Lung microvascular endothelial cell (primary cell): ENCODE results near the gene PPP1R12C. TPM values are rescaled to one million over a fixed set of nuclear protein-coding genes. Genes with fewer than 3 reads are reported as not detected.
A peak's percentile ranks its signal among the peaks of the same experiment; 100 is the strongest.

Experiments
- DNase-seq, 2 donors: peaks; one replicate each; pipeline versions ENCODE4 v3.0.0 to v3.0.0-alpha.2; 2010; ENCODE audit warnings: low read depth in 2 of 2
- total RNA-seq: library from RNA; depleted of rRNA; stranded (reverse); fragments of >200 nt; gene quantifications from 2 replicates; pipeline ENCODE4 v1.2.1, GENCODE V29; 2014

PPP1R12C gene
- total RNA-seq, 1 donor from 2014 or later, result 25.8 TPM

DNA sequence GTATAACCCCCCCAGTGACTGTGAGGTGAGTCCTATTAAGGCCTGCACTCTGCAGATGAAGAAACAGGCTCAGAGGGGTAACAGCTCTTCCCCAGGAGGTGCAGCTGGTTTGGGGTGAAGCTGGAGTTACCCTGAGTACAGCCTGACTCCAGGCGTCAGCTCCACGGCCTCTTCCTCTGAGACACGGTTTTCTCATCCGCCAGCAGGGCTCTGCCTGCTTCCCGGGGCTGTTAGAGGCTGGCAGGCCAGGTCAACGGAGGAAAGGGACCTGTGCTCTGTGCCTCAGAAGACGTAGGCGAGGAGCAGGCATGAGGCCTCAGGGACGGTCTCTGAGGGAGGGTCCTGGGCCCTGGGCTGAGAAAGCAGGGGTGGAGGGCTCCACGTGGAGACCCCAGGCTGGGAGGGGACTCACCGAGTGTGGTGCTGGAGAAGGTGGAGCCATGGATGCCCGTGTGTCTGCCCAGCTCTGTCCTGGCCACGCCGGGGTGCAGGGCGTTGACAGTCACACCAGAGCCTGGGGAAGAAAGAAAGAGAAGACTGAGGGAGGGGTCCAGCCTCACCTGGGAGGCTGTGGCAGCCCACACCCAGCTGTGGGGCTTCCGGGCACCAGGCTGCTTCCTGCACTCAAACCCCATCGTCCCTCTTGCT is 70.3 kb downstream of the PPP1R12C start:
- no peak for DNase-seq

DNA sequence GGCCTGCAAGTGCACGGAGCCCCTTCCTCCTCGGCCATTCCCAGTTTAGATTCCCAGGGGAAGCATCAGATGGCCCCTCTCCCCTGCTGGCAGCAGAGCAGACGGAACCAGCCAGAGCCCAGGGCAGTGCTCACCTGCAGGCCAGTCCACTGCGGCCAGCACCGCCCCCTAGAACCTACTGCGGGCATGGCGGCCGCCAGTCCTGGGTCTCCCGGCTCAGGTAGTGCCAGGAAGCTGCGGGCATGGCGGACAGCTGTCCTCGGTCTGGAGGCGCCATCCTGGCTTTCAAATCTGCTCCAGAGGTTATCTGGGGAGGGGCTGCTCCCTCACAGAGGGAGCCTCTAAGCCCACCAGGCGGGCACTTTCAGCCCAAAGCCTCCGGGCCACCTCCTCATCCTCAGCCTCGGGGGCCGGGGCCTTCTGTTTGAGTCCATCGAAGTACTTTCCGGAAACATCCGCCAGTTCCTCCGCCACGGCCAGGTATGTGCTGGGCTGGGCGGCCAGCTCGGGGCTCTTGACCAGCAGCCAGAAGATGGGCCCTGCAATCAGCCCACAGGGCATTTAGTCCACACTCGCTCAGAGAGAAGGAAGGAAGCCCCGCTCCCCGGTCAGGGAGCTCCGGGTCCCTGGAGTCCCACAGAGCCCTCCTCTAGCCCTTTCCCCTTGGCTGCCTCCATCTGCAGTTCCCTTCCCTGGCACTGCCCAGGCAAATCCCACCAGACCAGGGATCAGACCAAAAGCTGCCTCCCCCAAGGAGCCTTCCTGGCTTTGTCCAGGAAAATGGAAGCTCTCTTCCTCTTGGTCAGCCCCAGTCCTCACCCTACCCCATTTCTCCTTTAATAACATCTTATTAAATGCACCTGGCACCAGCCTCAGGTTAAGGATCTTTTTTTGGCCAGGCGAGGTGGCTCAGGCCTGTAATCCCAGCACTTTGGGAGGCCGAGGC is 72.4 kb downstream of the PPP1R12C start:
- DNase-seq, result no peak

DNA sequence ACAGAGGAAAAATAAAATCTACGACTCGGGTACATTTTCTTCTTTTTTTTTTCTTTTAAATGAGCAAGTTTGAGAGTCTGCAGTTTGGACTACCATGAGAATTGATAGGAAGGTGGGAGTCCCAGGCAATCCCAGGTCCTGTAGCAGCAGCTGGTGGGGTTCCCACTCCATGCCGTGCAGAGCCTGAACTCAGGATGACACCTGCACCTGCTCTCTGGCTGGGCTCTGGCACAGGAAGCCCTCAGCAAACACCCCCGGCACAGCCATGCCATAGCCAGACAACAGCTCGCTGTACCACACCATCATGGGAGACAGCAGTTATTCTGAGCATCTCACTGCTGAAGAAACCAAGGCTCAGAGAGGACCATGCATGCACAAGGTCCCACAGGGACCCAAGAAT is 73.2 kb downstream of the PPP1R12C start:
- DNase-seq, result no peak

DNA sequence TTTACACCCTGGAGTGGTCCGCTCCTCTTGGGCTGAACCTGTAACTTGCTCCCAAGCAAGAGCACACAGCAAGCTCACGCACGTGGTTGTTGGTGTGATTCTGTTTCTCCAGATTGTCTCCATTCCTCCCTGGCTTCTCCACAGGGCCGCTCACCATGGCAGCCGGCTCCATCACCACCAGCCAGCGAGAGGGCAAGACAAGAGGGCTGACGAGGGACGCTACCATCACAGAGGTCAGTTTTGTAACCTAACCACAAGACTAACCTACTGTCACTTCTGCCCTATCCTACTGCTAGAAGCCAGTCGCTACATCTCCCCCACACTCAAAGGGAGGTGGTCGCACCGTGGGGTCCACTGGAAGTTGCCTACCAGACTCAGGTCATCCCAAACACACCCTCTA is 74.7 kb downstream of the PPP1R12C start:
- no peak for DNase-seq

DNA sequence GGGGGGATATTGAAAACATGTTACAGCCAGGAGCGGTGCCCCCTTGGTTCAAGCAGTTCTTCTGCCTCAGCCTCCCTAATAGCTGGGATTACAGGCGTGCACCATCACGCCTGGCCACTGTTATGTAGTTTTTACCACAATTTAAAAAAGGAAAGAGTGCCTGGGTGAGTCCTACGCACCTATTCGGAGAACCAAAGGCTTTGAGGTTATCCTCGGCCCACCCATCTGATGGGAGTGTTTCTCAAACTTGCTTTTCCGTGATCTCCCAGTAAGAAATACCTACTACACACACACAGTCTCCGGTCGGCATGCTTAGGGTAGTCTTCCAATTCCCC is 75.1 kb downstream of the PPP1R12C start:
- DNase-seq, result no peak

DNA sequence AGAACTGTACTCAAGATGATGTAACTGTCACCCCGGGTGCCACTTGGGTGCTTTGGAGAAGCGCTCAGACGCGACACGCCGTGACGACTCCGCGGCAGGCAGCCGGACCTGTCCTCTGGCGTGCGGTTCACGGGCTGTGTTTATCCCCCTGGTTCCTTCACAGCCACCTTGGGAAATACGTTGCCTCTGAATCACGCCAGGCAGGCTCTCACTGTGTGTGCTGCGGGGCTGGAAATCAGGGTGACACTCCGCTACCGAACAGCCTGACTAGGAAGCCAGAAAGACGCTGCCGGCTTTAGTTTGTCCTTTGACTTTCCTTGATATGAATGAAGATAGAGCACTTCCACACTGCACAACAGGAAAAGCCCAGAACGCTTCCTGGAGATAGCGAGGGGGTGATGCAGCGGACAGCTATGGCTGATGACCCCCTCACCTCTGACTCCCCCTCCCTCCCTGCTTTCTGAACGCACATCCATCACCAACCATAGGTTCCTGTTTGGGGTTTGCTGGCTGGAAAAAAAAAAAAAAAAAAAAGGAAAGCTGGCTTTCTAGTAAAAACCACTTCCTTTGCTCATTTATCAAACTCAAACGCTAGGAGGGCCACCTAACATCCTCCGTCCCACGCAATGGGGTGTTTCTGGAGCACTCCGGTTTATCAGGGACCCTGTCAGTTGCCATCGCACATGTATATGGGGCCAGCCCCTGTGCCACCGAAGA is 75.7 kb downstream of the PPP1R12C start:
- DNase-seq, result peak; percentile 73 to 92

DNA sequence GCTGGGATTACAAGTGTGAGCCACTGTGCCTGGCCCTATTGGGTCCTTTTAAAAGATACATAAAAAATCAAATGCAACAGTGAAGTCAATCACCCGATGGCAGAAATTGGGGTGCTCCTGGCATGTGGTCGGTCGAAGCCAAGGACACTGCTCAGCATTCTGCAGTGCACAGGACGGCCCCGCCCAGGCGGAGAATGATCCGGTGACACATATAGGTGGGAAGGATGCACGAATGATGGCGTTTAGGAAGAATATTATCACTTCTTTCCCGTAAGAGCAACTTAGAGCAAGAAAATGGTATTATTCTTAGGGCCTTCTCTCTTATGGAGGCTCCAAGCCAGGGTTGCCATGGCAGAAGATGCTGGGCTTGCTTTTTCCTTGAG is 76.2 kb downstream of the PPP1R12C start:
- peak in 1 of 2 donors; percentile 20 for DNase-seq

Other genes with a start within 250 kb of the PPP1R12C start
- gene FCAR, start 243.4 kb downstream of the PPP1R12C start, total RNA-seq, result not detected in 2 replicates
- not detected in 2 replicates for gene NCR1, start 211.5 kb downstream of the PPP1R12C start, total RNA-seq
- not detected in 2 replicates for gene NLRP7, start 170.1 kb downstream of the PPP1R12C start, total RNA-seq
- gene NLRP2, start 151.3 kb downstream of the PPP1R12C start, total RNA-seq, result 0.22 and 2.6 TPM in 2 replicates
- gene GP6, start 79.4 kb downstream of the PPP1R12C start, total RNA-seq, result not detected in 2 replicates
- gene RDH13, start 54.5 kb downstream of the PPP1R12C start, total RNA-seq, result 10.2 and 19.0 TPM in 2 replicates
- 9.9 and 12.0 TPM in 2 replicates for gene EPS8L1, start 41.8 kb downstream of the PPP1R12C start, total RNA-seq
- gene TNNT1, start 31.6 kb upstream of the PPP1R12C start, total RNA-seq, result 1.7 TPM in 1 of 2 replicates, not detected in the other
- not detected in 2 replicates for gene TNNI3, start 40.1 kb upstream of the PPP1R12C start, total RNA-seq
- gene DNAAF3, start 49.0 kb upstream of the PPP1R12C start, total RNA-seq, result 0.22 and 0.40 TPM in 2 replicates
- gene SYT5, start 62.7 kb upstream of the PPP1R12C start, total RNA-seq, result not detected in 2 replicates
- gene PTPRH, start 91.9 kb upstream of the PPP1R12C start, total RNA-seq, result under 0.01 TPM in 2 replicates
- 0.44 and 0.99 TPM in 2 replicates for gene TMEM86B, start 111.1 kb upstream of the PPP1R12C start, total RNA-seq
- gene PPP6R1, start 141.4 kb upstream of the PPP1R12C start, total RNA-seq, result 16.1 and 24.8 TPM in 2 replicates
- 17.2 and 19.0 TPM in 2 replicates for gene HSPBP1, start 162.5 kb upstream of the PPP1R12C start, total RNA-seq
- under 0.01 and 1.2 TPM in 2 replicates for gene BRSK1, start 166.4 kb upstream of the PPP1R12C start, total RNA-seq
- gene TMEM150B, start 207.7 kb upstream of the PPP1R12C start, total RNA-seq, result not detected in 2 replicates
- gene KMT5C, start 222.2 kb upstream of the PPP1R12C start, total RNA-seq, result 2.2 and 3.0 TPM in 2 replicates
- not detected in 2 replicates for gene COX6B2, start 237.1 kb upstream of the PPP1R12C start, total RNA-seq
- not detected in 2 replicates for gene GARIN5B, start 245.6 kb upstream of the PPP1R12C start, total RNA-seq